NCI-H2227 treated with DMSO at 0.1 percent for 48 hours (cell line): ENCODE measurements around the gene CD300C.
"Not testable (repeated sequence)": the region's sequence is repeated elsewhere in the genome, so short reads cannot be mapped to it uniquely, and the experiment has no call there.

ENCODE experiments used
- DNase-seq: peaks from one replicate; lab custom pipeline; 2025; lab: John Stamatoyannopoulos, UW

CD300C gene

GRCh38 chr17:74561586-74561985 lies 15.7 kb upstream of the CD300C start:
- no peak for DNase-seq

GRCh38 chr17:74558882-74559519 lies 13.1 kb upstream of the CD300C start:
- no peak for DNase-seq

GRCh38 chr17:74558402-74558801 lies 12.5 kb upstream of the CD300C start:
- not testable (repeated sequence) for DNase-seq

- no peak for DNase-seq
These were observed 9.6 kb upstream of the CD300C start for GRCh38 chr17:74555427-74555940.

GRCh38 chr17:74554909-74555308 lies 9.0 kb upstream of the CD300C start:
- DNase-seq = no peak

GRCh38 chr17:74552037-74552436 lies 6.1 kb upstream of the CD300C start:
- no peak for DNase-seq

- DNase-seq = no peak
These were observed 4.7 kb upstream of the CD300C start for GRCh38 chr17:74550602-74551001.

- no peak for DNase-seq
These were observed 3.4 kb upstream of the CD300C start for GRCh38 chr17:74549343-74549742.

- no peak for DNase-seq
These were observed 1.8 kb upstream of the CD300C start for GRCh38 chr17:74547736-74548135.

- DNase-seq = no peak
These were observed 1.3 kb upstream of the CD300C start for GRCh38 chr17:74547264-74547663.

GRCh38 chr17:74546586-74546985 lies 671 bp upstream of the CD300C start:
- DNase-seq = no peak

GRCh38 chr17:74544991-74545842 lies 698 bp downstream of the CD300C start:
- DNase-seq = no peak

- no peak for DNase-seq
These were observed 1.8 kb downstream of the CD300C start for GRCh38 chr17:74543891-74544760.

- DNase-seq = no peak
These were observed 2.5 kb downstream of the CD300C start for GRCh38 chr17:74543406-74543805.

GRCh38 chr17:74542727-74543383 lies 3.1 kb downstream of the CD300C start:
- DNase-seq = no peak

GRCh38 chr17:74542166-74542565 lies 3.7 kb downstream of the CD300C start:
- no peak for DNase-seq

- DNase-seq = no peak
These were observed 4.5 kb downstream of the CD300C start for GRCh38 chr17:74541176-74542111.

- no peak for DNase-seq
These were observed 6.6 kb downstream of the CD300C start for GRCh38 chr17:74539281-74539820.

- no peak for DNase-seq
These were observed 9.0 kb downstream of the CD300C start for GRCh38 chr17:74536890-74537289.

- no peak for DNase-seq
These were observed 13.8 kb downstream of the CD300C start for GRCh38 chr17:74532115-74532514.
